GM21528 (cell line): ENCODE measurements around the gene GLRB.
A peak's percentile ranks its signal among the peaks of the same experiment; 100 is the strongest.
"Not testable (repeated sequence)": the region's sequence is repeated elsewhere in the genome, so short reads cannot be mapped to it uniquely, and the experiment has no call there.

ENCODE experiments used
- ATAC-seq: cut with Tn5 transposase; IDR thresholded peaks from one replicate; pipeline ENCODE4 v1.9.1; 2021; ENCODE audit warnings: mild to moderate bottlenecking, moderate library complexity; ENCODE audit not compliant: unreplicated experiment, low FRiP score

The GLRB gene

GRCh38 chr4:157075811-157076577, at the start of gene GLRB:
Gene GLRB (plus strand): TSS chr4:157076150. CDS start chr4:157078025, 1,875 bp downstream.
- ATAC-seq = no peak

DNA sequence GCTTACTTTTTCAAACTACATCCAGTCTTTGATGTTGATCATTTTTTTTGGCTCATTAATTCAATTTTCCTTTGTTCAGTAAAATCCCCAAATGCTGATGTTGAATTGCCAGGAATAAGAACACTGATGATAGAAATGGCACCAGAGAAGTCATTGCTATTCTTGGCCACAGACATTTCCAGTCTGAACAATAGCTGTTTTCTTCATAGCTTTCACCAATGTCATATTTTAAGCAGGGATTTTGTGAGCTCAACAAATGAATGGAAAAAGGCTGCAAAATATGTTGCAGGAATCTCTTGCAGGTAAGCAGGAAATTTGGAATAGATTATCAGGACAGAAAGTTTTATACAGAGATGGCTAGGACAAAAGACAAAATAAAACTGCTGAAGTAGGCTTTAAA, 40.5 kb upstream of the GLRB start:
- no peak for ATAC-seq

- ATAC-seq = no peak
Measured at GRCh38 chr4:157040405-157040804, 35.5 kb upstream of the GLRB start.

GRCh38 chr4:157043131-157043530, 32.8 kb upstream of the GLRB start:
- no peak for ATAC-seq

- peak; percentile 57 for ATAC-seq
Measured at GRCh38 chr4:157045507-157046127, 30.3 kb upstream of the GLRB start.

- ATAC-seq = no peak
Measured at GRCh38 chr4:157048248-157048647, 27.7 kb upstream of the GLRB start.

- no peak for ATAC-seq
Measured at GRCh38 chr4:157050561-157050960, 25.4 kb upstream of the GLRB start.

- no peak for ATAC-seq
Measured at GRCh38 chr4:157052429-157053040, 23.4 kb upstream of the GLRB start.

- no peak for ATAC-seq
Measured at GRCh38 chr4:157057218-157057617, 18.7 kb upstream of the GLRB start.

DNA sequence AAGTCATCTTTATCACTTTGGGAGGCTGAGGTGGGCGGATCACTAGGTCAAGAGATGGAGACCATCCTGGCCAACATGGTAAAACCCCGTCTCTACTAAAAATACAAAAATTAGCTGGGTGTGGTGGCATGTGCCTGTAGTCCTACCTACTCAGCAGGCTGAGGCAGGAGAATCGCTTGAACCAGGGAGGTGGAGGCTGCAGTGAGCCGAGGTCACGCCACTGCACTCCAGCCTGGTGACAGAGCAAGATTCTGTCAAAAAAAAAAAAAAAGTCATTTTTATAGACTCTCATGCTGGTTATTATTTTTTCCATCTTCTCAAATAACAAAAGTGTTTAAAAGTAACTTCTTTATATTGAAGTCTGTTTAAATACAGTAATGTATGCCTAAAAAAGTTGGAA, 17.1 kb upstream of the GLRB start:
- ATAC-seq = not testable (repeated sequence)

DNA sequence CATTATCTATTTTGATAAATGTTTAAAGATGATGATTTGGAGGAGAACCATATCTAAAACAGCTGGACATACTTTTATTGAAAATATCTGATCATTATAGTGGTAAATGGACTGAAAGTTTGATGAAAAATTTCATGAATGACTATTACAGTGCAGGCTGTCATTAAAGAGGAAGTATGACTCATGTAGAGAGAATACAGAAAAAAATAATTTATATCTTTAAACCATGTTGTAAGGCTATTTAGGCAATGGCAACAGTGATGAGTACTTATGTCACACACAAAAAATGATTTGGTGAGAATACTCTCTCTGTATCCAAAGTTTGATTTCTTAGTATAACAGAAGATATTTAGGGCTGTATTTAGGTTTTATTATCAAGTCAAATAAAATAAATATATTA, 3.9 kb upstream of the GLRB start:
- ATAC-seq = no peak

- ATAC-seq = no peak
Measured at GRCh38 chr4:157075401-157075800, 549 bp upstream of the GLRB start.

DNA sequence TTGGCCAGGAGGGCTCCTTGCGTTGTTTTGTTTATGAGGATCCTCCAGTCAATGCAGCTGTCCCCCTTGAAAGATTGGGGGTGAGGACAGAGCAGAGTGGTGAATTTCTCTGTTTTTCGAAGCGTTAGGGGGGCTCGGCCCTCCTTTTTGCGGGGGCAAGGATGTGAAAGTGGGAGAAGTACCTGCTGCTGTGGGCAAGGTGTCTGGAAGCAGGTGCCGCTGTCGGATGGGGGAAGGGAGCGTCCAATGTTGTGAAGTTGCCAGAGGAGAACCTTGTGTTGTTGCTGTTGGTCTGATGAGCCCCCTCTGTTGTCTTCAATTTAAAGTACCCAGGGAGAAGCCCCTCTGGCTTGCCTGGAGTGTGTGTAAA, 613 bp downstream of the GLRB start:
- no peak for ATAC-seq

DNA sequence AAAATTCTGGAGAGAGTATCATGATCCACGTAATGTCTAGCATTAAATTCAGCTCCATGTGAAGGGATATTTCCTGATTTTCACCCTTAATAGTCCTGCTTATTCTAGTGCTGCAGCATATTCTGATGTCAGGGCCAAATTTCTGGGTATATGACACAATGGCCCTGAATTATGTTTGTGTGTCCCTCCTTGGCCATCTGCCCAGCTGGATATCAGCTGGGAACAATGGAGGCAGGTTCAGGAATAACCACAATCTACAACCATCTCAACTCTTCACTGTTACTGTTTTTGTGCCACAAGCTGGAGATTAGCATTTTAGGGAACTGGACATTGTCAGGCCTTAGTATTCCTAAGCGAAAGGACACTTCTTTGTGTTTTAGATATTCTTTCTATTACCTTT, 3.5 kb downstream of the GLRB start:
- ATAC-seq = no peak

DNA sequence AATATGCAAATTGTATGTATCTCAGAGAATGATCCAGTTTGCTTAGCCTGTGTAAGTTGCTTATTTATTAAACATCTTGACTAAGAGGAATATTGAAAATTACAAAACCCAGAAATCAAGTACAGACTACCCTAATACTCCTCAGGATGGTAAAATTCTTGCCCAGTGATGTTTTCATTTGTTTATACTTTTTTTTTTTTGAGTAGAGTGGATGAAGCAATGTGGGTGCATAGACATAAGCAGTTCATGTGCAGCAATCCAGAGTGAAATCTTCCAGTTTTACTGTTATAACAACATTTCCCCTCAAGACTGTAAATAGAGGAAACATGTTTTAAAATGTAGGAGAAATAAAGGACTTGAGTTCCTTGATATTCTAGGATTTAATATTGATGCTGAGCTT, 4.7 kb downstream of the GLRB start:
- ATAC-seq = no peak

- ATAC-seq = no peak
Measured at GRCh38 chr4:157095716-157096115, 19.8 kb downstream of the GLRB start.

GRCh38 chr4:157096439-157096838, 20.5 kb downstream of the GLRB start:
- ATAC-seq = no peak

DNA sequence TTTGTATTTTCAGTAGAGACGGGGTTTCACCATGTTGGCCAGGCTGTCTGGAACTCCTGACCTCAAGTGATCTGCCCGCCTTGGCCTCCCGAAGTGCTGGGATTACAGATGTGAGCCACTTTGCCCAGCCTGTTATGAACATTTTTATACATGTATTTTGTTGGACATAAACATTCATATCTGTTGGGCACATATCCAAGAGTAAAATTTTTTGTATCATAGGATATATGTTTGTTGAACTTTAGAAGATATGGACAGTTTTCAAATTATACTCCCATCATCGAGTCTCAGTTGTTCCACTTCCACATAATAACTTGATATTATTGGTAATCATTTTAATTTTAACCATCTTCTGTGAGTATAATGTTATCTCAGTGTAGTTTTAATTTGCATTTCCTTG, 23.6 kb downstream of the GLRB start:
- no peak for ATAC-seq

DNA sequence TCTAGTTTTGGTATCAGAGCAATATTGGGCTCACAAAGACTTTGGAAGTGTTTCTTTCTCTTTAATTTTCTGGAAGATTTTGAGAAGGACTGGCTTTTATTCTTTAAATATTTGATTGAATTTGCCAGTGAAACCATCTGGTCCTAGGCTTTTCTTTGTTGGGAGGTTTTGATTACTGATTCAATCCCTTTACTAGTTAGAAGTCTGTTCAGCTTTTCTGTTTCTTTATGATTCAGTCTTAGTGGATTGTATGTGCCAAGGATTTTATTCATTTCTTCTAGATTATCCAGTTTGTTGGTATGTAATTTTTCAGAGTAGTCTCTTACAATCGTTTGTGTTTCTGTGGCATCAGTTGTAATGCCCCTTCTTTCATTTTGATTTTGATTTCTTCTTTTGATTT, 28.6 kb downstream of the GLRB start:
- ATAC-seq = no peak

DNA sequence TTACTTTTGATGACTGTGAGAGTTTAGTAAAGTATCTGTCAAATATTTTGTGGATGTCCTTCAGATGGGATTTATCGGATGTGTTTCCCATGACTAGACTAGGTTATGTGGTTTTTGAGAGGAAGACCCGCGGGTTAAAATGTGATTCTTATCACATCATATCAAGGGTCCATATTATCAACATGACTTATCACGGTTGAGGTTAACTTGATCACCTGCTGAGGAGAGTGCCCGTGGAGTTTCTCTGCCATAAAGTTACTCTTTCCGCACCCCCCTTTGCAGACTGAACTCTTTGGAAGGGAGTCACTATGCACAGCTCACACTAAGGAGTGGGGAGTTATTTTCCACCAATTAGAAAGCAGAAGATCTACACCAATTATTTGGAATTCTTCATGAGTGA, 38.7 kb downstream of the GLRB start:
- no peak for ATAC-seq

- ATAC-seq = no peak
Measured at GRCh38 chr4:157115613-157116335, 39.8 kb downstream of the GLRB start.
